ENCODE measurements around the gene ZNF804A.
"Not testable (repeated sequence)": the region's sequence is repeated elsewhere in the genome, so short reads cannot be mapped to it uniquely, and the experiment has no call there.

Gene ZNF804A

GRCh38 chr2:184729581-184729980 is 131.3 kb downstream of the ZNF804A start:
- no peak for DNase-seq

GRCh38 chr2:184730288-184730687 is 132.0 kb downstream of the ZNF804A start:
- no peak for DNase-seq

- no peak for DNase-seq
These were observed 136.0 kb downstream of the ZNF804A start for GRCh38 chr2:184734338-184734737.

DNA sequence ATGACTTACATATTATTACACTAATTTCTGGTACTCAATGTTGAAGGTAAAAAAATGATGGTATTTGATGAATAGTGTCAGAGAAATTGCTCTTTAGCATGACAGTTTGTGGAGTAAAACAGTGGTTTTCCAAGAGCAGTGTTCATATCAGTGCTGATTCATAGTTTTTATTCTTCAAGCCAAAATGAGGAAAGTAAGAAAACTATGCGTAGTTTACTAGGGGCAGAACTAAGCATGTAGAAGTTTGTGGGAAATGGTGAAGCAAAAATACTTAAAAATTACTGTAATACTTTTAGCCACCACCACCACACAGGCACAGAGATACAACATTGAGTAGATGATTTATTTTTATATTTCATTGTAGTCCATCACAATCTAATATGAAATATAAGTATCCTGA is 137.3 kb downstream of the ZNF804A start:
- no peak for DNase-seq

DNA sequence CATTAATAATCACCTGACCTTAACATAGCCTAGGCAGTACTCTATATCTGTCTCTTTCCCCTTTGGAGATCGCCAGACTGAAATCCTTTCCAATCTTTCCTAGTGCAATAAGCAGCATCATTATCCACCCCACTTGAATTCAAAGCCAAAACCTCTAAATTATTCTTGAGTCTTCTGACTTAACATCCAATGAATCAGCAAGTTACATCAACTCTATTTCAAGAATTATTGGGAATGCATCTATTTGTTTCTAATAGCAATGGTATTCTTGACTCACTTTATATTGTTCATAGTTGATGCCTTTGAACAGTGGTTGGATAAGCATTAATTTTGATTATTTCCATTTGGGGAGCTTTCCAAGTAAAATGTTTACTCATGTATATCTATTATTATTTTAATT is 144.8 kb downstream of the ZNF804A start:
- no peak for DNase-seq

DNA sequence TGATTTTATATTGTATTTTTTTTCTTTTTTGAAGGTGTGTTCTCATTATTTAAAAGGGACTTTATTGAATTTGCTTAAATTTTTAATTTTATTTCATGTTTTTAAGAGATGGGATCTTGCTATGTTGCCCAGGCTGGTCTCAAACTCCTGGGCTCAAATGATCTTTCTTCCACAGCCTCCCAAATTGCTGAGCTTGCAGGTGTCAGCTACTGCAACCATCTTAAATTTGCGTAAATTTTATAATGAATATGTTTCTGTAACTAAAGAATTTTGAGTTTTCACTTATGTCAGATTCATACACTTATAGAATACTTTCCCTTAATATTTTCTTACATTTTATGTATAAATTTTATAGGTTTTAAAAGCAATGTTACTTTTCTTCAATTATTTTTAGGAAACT is 157.8 kb downstream of the ZNF804A start:
- no peak for DNase-seq

DNA sequence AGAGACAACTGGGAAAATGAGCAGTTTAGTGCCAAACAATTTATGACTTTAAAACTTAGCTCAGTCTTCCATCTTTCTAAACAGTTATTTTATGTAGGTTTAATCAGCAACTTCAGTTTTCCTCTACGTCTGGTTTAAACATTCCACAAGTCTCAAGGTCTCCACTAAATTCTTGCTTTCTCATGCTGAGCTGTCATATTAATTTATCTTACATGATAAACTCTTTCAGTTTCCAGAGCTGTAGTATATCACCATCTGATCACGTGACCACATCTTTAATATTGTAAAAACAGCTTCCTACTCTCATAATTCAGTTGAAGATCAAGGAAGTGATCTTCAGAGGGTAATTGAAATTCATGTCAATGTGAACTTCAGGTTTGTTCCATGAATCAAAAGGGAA is 158.6 kb downstream of the ZNF804A start:
- DNase-seq, result no peak

GRCh38 chr2:184759557-184760255 is 161.4 kb downstream of the ZNF804A start:
- not testable (repeated sequence) for DNase-seq

GRCh38 chr2:184760931-184761330 is 162.6 kb downstream of the ZNF804A start:
- DNase-seq, result no peak

DNA sequence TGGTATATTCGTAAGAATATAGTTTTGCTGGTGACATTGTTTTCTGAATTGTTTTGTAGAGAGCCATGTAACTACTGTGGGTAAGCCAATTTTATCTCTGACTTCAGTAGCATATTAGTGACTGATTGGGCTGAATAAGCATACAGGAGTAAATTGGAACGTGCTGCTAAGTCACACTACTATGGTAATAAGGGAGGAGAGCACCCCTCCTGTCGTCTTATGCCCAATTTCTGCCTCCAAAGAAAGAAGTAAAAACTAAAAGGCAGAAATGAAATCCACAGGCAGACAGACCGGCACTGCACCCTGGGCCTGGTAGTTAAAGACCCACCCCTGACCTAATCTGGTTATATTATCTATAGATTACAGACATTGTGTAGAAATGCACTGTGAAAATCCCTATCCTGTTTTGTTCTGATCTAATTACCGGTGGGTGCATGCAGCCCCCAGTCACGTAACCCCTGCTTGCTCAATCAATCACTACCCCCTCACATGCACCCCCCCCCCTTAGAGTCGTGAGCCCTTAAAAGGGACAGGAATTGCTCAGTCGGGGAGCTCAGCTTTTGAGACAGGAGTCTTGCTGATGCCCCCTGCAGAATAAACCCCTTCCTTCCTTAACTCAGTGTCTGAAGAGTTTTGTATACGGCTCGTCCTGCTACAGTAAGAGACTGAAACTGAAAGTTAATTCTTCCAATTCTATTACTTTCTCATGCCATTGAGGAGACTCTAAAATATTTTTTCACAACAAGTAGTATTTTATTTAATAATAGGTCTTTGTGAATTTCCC is 167.0 kb downstream of the ZNF804A start:
- DNase-seq, result no peak

DNA sequence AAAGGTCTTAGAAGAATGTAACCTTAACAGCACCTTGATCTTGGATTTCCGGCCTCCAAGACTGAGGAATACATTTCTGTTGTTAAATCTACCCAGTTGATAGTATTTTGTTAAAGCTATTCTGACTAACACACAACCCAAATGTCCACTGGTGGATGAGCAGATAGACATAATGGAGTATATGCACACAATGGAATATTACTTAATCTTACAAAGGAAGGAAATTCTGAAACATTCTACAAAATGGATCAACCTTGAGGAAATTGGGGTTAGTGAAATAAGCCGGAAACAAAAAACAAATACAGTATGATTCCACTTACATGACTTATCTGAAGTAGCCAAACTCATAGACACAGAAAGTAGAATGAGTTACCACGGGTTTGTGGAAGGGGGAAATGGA is 168.7 kb downstream of the ZNF804A start:
- no peak for DNase-seq

GRCh38 chr2:184769023-184769422 is 170.7 kb downstream of the ZNF804A start:
- DNase-seq, result no peak

DNA sequence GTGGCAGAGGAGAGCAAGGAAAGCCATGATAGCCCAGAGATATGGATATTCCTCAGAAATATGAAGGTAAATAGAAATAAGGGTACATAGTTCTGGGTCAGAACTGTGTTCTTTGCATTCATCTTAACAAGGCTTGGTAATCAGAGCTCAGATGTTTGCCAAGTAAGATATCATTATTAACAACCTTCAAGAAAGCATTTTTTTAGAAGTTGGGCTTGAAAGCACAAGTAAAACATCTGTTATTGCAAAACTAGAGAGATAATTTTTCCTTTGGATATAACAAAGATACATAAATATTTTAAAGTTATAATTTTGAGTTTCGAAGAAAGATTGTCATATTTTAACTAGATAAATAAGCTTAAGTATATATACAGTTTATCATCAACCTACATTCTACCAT is 171.4 kb downstream of the ZNF804A start:
- DNase-seq, result no peak

DNA sequence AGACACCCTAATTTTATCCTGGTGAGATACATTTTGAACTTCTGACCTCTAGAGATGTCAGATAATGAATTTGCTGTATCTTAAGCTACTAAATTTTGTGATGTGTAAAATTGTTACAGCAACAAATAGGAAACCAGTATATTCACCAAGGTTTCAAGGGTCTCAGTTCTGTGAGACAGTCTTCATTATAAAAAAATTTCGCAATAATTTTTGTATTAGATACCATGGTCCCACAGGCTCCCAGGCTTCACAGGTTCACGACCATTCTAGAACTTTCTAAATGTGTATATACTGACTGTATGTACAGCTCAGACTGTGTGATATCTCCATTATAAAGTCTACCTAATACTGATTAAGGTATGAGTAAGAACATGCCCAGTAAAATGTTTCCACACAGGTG is 181.4 kb downstream of the ZNF804A start:
- no peak for DNase-seq

GRCh38 chr2:184780384-184780783 is 182.1 kb downstream of the ZNF804A start:
- DNase-seq, result no peak

DNA sequence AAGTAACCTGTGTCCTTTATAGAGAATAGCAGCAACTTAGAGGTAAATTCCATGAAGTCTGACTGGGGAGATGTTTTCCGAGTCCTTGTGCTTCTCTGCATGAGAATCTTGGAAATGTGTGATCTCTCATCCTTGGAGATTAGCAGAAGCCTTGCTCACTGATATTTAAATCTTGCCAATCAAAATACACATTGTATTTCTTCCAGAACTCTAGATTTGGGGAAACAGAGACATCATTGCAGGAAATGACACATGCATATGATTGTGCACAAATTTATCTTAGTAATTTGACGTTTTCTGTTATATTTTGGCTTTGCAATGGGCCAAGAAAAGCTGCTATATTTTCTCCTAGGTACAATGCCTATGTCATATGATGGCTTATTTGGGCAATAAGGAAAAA is 182.6 kb downstream of the ZNF804A start:
- no peak for DNase-seq

GRCh38 chr2:184783576-184783975 is 185.2 kb downstream of the ZNF804A start:
- no peak for DNase-seq

- DNase-seq, result no peak
These were observed 194.8 kb downstream of the ZNF804A start for GRCh38 chr2:184793176-184793575.

GRCh38 chr2:184799379-184799778 is 201.1 kb downstream of the ZNF804A start:
- no peak for DNase-seq

- DNase-seq, result no peak
These were observed 216.1 kb downstream of the ZNF804A start for GRCh38 chr2:184814421-184814820.

GRCh38 chr2:184815824-184816223 is 217.5 kb downstream of the ZNF804A start:
- no peak for DNase-seq

GRCh38 chr2:184824597-184824996 is 226.3 kb downstream of the ZNF804A start:
- no peak for DNase-seq

- no peak for DNase-seq
These were observed 232.2 kb downstream of the ZNF804A start for GRCh38 chr2:184830531-184830930.

DNA sequence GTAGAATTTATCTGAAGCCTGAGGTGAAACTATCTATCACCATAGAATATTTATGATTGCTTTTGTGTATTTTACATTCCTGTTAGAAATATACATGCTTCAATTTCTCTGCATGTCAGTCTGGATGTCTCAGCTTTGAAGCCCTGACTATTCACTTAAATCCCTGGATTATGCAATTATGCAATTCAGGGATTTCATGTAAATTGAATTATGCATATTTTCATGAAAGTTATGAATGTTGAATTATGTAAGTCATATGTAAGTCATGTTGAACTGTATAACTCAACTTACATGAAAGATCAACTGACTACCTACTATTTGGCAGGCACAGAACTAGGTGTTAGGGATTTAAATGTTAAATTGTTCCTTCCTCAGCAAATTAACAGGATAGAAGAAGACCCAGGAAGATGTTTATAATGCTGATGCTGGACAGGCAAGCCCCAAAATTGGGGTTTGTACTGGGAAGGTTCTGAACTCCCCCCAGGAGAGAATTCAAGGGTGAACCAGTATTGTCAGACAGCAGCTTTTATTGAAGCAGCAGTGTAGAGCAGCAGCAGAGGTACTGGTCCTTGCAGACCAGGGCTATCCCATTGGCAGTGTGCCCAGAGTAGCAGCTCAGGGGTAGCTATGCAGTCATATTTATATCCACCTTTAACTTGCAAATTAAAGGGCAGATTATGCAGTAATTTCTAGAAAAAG is 236.5 kb downstream of the ZNF804A start:
- no peak for DNase-seq
